ENCODE results near the gene CRTC1.

GRCh38 chr19:18809149-18809868 is 125.8 kb downstream of the CRTC1 start:
- no peak for TF ChIP-seq GATA3 (IDR thresholded peaks at IDR 0.05; ENCODE audit: low read depth, low read length)
- no peak for TF ChIP-seq GATA2 (IDR thresholded peaks at IDR 0.05; ENCODE audit: low read depth, low read length)
